ENCODE measurements around the gene VARS1. TPM values are rescaled to one million over a fixed set of nuclear protein-coding genes. Genes with fewer than 3 reads are reported as not detected.
"Not testable (repeated sequence)": the region's sequence is repeated elsewhere in the genome, so short reads cannot be mapped to it uniquely, and the experiment has no call there.

VARS1 gene
- total RNA-seq, 2 experiments from 2014 or later, result 157 to 161 TPM

- Mint-ChIP-seq H3K27ac (peak overlapping the region; percentile 86), H3K27me3 (ENCODE audit: low read depth) (no peaks in the 10 kb centered on the region), H3K4me1 (ENCODE audit: low read depth) (peaks cover 24% of the 10 kb centered on the region), H3K36me3 (ENCODE audit: low read depth) (peaks cover 13% of the 10 kb centered on the region), H3K9me3 (no peaks in the 10 kb centered on the region), H3K4me3 (peak overlapping the region; percentile 94)
- intact Hi-C loops (cut with micrococcal nuclease), result loop anchor here (1.0 kb wide), 1 partner anchor 11 kb away; the partner anchor contains the start of gene VARS1
- no peak for DNase-seq
- CTCF ChIA-PET, result interaction anchor here (0.8 to 3.6 kb wide), 8 partner anchors 10 to 146 kb away, joined by 3 to 15 read pairs (median 4); no protein-coding TSS in a partner anchor
Measured at GRCh38 chr6:31805939-31806469, 10.5 kb upstream of the VARS1 start.

- CTCF ChIA-PET, result interaction anchor here (0.7 to 2.7 kb wide), 3 partner anchors 19 to 403 kb away, joined by 3 to 8 read pairs (median 3); no protein-coding TSS in a partner anchor
- peaks cover 35% of the 10 kb centered on the region for H3K4me1 Mint-ChIP-seq (ENCODE audit: low read depth)
Measured at GRCh38 chr6:31801031-31801927, 5.7 kb upstream of the VARS1 start.

GRCh38 chr6:31799781-31800180 is 4.2 kb upstream of the VARS1 start:
- Mint-ChIP-seq H3K4me3 (no peak overlapping the region), H3K9me3 (no peaks in the 10 kb centered on the region), H3K4me1 (ENCODE audit: low read depth) (peaks cover 21% of the 10 kb centered on the region), H3K27me3 (ENCODE audit: low read depth) (no peaks in the 10 kb centered on the region), H3K36me3 (ENCODE audit: low read depth) (peaks cover 21% of the 10 kb centered on the region), H3K27ac (no peak overlapping the region)
- DNase-seq, result no peak
- intact Hi-C loops (cut with micrococcal nuclease), result no loop called here
- CTCF ChIA-PET, result interaction anchor here (0.7 to 2.7 kb wide), 3 partner anchors 20 to 329 kb away, joined by 3 to 8 read pairs (median 4); no protein-coding TSS in a partner anchor

More at GRCh38 chr6:31801031-31801927, 5.7 kb upstream of the VARS1 start:
- H3K36me3 Mint-ChIP-seq (ENCODE audit: low read depth), result peaks cover 20% of the 10 kb centered on the region
- H3K4me3 Mint-ChIP-seq; H3K27ac Mint-ChIP-seq; DNase-seq; H3K9me3 Mint-ChIP-seq; H3K27me3 Mint-ChIP-seq (ENCODE audit: low read depth); intact Hi-C loops (cut with micrococcal nuclease): not testable (repeated sequence)

- DNase-seq, result peak; percentile 49
- H3K9me3 Mint-ChIP-seq, result no peaks in the 10 kb centered on the region
- peaks cover 34% of the 10 kb centered on the region for H3K4me1 Mint-ChIP-seq (ENCODE audit: low read depth)
- CTCF ChIA-PET, result no interaction called here
- peak overlapping the region; percentile 63 for H3K27ac Mint-ChIP-seq
- no peak overlapping the region for H3K4me3 Mint-ChIP-seq
- H3K27me3 Mint-ChIP-seq (ENCODE audit: low read depth), result no peaks in the 10 kb centered on the region
- intact Hi-C loops (cut with micrococcal nuclease), result loop anchor here (2.0 kb wide), 2 partner anchors 15 to 25 kb away; no protein-coding TSS in a partner anchor
- peaks cover 22% of the 10 kb centered on the region for H3K36me3 Mint-ChIP-seq (ENCODE audit: low read depth)
Measured at GRCh38 chr6:31797588-31797987, 2.0 kb upstream of the VARS1 start.

- Mint-ChIP-seq H3K36me3 (ENCODE audit: low read depth) (peaks cover 21% of the 10 kb centered on the region), H3K27ac (peak overlapping the region; percentile 63)
Measured at GRCh38 chr6:31796993-31797385, 1.4 kb upstream of the VARS1 start.

GRCh38 chr6:31794866-31795615 is 511 bp downstream of the VARS1 start:
- no peak for DNase-seq
- Mint-ChIP-seq H3K27ac (peak overlapping the region; percentile 96), H3K4me1 (ENCODE audit: low read depth) (peaks cover 45% of the 10 kb centered on the region)

More at GRCh38 chr6:31796993-31797385, 1.4 kb upstream of the VARS1 start:
- DNase-seq, result no peak
- peaks cover 39% of the 10 kb centered on the region for H3K4me1 Mint-ChIP-seq (ENCODE audit: low read depth)
- H3K27me3 Mint-ChIP-seq (ENCODE audit: low read depth), result no peaks in the 10 kb centered on the region
- intact Hi-C loops (cut with micrococcal nuclease), result loop anchor here (2.0 kb wide), 2 partner anchors 16 to 26 kb away; no protein-coding TSS in a partner anchor
- no peaks in the 10 kb centered on the region for H3K9me3 Mint-ChIP-seq
- CTCF ChIA-PET, result interaction anchor here (0.8 to 1.5 kb wide), 2 partner anchors 68 to 71 kb away, joined by 3 to 5 read pairs; partner anchors contain the start of gene DDAH2
- no peak overlapping the region for H3K4me3 Mint-ChIP-seq

GRCh38 chr6:31794294-31794865 is 1.2 kb downstream of the VARS1 start:
- H3K4me1 Mint-ChIP-seq (ENCODE audit: low read depth), result peaks cover 47% of the 10 kb centered on the region
- intact Hi-C loops (cut with micrococcal nuclease), result loop anchor here (2.0 kb wide), 2 partner anchors 66 to 68 kb away; partner anchors contain the start of genes DDAH2 and NEU1
- peaks cover 28% of the 10 kb centered on the region for H3K36me3 Mint-ChIP-seq (ENCODE audit: low read depth)
- H3K27me3 Mint-ChIP-seq (ENCODE audit: low read depth), result no peaks in the 10 kb centered on the region
- CTCF ChIA-PET, result interaction anchor here (1.2 kb wide), 1 partner anchor 33 kb away, joined by 3 read pairs; the partner anchor contains the start of gene HSPA1B
- DNase-seq, result no peak
- no peaks in the 10 kb centered on the region for H3K9me3 Mint-ChIP-seq
- peak overlapping the region; percentile 99 for H3K4me3 Mint-ChIP-seq
- H3K27ac Mint-ChIP-seq, result peak overlapping the region; percentile 83

More at GRCh38 chr6:31794866-31795615, 511 bp downstream of the VARS1 start:
- H3K9me3 Mint-ChIP-seq, result no peaks in the 10 kb centered on the region
- H3K36me3 Mint-ChIP-seq (ENCODE audit: low read depth), result peaks cover 25% of the 10 kb centered on the region
- peak overlapping the region; percentile 99 for H3K4me3 Mint-ChIP-seq
- intact Hi-C loops (cut with micrococcal nuclease), result loop anchor here (1.0 to 2.0 kb wide), 6 partner anchors 11 to 92 kb away; partner anchors contain the start of genes ABHD16A, DDAH2, LSM2 and NEU1
- CTCF ChIA-PET, result interaction anchor here (1.2 kb wide), 1 partner anchor 32 kb away, joined by 3 read pairs; the partner anchor contains the start of gene HSPA1B
- H3K27me3 Mint-ChIP-seq (ENCODE audit: low read depth), result no peaks in the 10 kb centered on the region

- Mint-ChIP-seq H3K36me3 (ENCODE audit: low read depth) (peaks cover 32% of the 10 kb centered on the region), H3K27ac (peak overlapping the region; percentile 83), H3K4me3 (peak overlapping the region; percentile 99), H3K4me1 (ENCODE audit: low read depth) (peaks cover 47% of the 10 kb centered on the region)
- intact Hi-C loops (cut with micrococcal nuclease), result loop anchor here (2.0 kb wide), 2 partner anchors 65 to 69 kb away; partner anchors contain the start of genes DDAH2 and NEU1
- DNase-seq; H3K9me3 Mint-ChIP-seq; CTCF ChIA-PET; H3K27me3 Mint-ChIP-seq (ENCODE audit: low read depth): not testable (repeated sequence)
Measured at GRCh38 chr6:31793927-31794245, 1.7 kb downstream of the VARS1 start.

GRCh38 chr6:31792761-31793171 is 2.8 kb downstream of the VARS1 start:
- peaks cover 42% of the 10 kb centered on the region for H3K4me1 Mint-ChIP-seq (ENCODE audit: low read depth)
- DNase-seq, result no peak
- H3K36me3 Mint-ChIP-seq (ENCODE audit: low read depth), result peaks cover 30% of the 10 kb centered on the region
- peak overlapping the region; percentile 57 for H3K27ac Mint-ChIP-seq
- H3K9me3 Mint-ChIP-seq, result no peaks in the 10 kb centered on the region
- no peaks in the 10 kb centered on the region for H3K27me3 Mint-ChIP-seq (ENCODE audit: low read depth)
- CTCF ChIA-PET, result interaction anchor here (2.0 to 2.9 kb wide), 4 partner anchors 13 to 38 kb away, joined by 6 to 15 read pairs (median 7); partner anchors contain the start of gene LSM2
- intact Hi-C loops (cut with micrococcal nuclease), result no loop called here
- no peak overlapping the region for H3K4me3 Mint-ChIP-seq

GRCh38 chr6:31792090-31792374 is 3.5 kb downstream of the VARS1 start:
- peaks cover 29% of the 10 kb centered on the region for H3K36me3 Mint-ChIP-seq (ENCODE audit: low read depth)
- H3K9me3 Mint-ChIP-seq, result no peaks in the 10 kb centered on the region
- no peak overlapping the region for H3K27ac Mint-ChIP-seq
- no peaks in the 10 kb centered on the region for H3K27me3 Mint-ChIP-seq (ENCODE audit: low read depth)
- no peak for DNase-seq
- H3K4me3 Mint-ChIP-seq, result no peak overlapping the region
- CTCF ChIA-PET, result interaction anchor here (1.5 to 2.9 kb wide), 5 partner anchors 14 to 52 kb away, joined by 6 to 15 read pairs (median 7); partner anchors contain the start of genes LSM2 and MSH5
- peaks cover 35% of the 10 kb centered on the region for H3K4me1 Mint-ChIP-seq (ENCODE audit: low read depth)
- intact Hi-C loops (cut with micrococcal nuclease), result no loop called here

- CTCF ChIA-PET, result interaction anchor here (0.9 to 2.9 kb wide), 10 partner anchors 14 to 125 kb away, joined by 3 to 15 read pairs (median 6); partner anchors contain the start of genes CSNK2B, LSM2, MSH5 and VWA7
- DNase-seq, result peak; percentile 52
- no peak overlapping the region for H3K4me3 Mint-ChIP-seq
- intact Hi-C loops (cut with micrococcal nuclease), result no loop called here
- no peak overlapping the region for H3K27ac Mint-ChIP-seq
- peaks cover 30% of the 10 kb centered on the region for H3K36me3 Mint-ChIP-seq (ENCODE audit: low read depth)
- no peaks in the 10 kb centered on the region for H3K9me3 Mint-ChIP-seq
- H3K27me3 Mint-ChIP-seq (ENCODE audit: low read depth), result no peaks in the 10 kb centered on the region
- peaks cover 33% of the 10 kb centered on the region for H3K4me1 Mint-ChIP-seq (ENCODE audit: low read depth)
Measured at GRCh38 chr6:31791324-31792089, 4.0 kb downstream of the VARS1 start.

Data from activated naive CD4-positive, alpha-beta T cell treated with anti-CD3 and anti-CD28 coated beads for 36 hours (primary cell).